HG03460 (cell line): ENCODE measurements around the gene CDKL2.

ENCODE experiments used
- ATAC-seq: cut with Tn5 transposase; IDR thresholded peaks from one replicate; pipeline ENCODE4 v1.9.1; 2021; ENCODE audit not compliant: unreplicated experiment

The CDKL2 gene

DNA sequence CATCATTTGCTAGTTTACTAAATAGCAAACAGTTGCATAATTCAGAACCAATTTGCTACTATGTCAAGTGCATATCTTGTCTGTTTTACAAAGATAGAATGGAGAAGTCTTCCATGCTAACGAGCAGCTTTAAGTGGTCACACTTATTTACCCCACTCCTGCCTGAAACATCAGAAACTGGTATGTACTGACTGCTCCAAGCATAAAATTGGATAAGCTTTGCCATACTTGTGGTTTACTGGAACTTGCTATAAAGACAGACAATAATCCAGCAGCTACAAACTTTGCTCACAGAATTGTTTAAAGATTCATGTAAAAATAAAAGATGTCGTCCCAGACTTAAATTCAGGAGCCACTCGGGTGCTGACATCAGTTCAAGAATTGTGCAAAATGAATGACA lies 13.3 kb upstream of the CDKL2 start:
- ATAC-seq: no peak

DNA sequence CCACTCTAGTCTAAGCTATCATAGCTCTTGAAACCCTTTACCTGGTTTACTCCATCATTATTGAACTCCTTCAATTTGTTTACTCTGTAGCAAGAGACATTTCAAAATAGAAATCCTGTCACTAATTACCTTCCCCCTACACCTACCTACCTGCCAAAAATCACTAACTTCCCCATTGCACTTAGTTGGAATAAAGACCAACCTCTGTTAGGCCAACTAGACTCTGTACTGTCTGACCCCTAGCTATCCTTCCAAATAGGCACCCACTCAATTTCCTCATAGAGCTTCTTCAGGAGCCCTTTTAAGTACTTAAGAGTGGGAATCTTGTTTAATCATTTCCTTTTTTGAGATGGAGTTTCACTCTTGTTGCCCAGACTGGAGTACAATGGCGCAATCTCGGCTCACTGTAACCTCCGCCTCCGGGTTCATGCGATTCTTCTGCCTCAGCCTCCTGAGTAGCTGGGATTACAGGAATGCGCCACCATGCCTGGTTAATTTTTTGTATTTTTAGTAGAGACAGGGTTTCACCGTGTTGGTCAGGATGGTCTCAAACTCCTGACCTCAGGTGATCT lies 8.9 kb upstream of the CDKL2 start:
- ATAC-seq: no peak

GRCh38 chr4:75637827-75638226 lies 7.5 kb upstream of the CDKL2 start:
- ATAC-seq: no peak

DNA sequence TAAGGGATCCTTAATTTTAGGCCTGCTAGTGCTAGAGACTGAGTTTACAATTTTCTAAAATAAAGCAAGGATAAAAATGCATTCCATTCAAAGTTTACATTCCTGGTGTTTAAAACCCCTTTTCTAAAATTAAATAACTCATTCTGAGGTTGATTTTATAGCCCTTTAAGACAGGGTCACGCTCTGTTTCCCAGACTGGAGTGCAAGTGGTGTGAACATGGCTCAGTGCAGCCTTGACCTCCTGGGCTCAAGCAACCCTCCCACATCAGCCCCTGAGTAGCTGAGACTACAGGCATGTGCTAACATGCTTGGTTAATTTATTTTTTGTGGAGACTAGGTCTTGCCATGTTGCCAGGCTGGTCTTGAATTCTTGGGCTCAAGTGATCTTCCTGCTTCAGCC lies 6.8 kb upstream of the CDKL2 start:
- no peak for ATAC-seq

- no peak for ATAC-seq
These were observed 4.6 kb upstream of the CDKL2 start for GRCh38 chr4:75634951-75635350.

DNA sequence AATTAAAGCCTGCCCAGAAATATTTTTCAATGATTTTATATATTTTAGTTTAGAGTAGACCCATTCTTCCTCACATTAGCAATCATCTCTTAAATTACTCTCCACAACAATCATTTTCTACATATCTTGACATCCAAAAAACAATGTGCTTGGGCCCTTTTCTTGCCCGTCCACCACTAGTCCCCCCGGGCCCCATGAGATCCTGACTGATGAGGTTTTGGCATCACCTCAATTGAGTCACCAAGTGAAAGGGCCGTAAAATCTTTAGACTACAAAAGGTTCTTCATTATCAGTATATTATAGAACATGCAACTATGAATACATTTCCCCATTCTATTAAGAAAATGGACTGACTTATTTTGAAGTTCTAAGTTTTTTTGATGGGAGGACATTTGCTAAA lies 4.0 kb upstream of the CDKL2 start:
- no peak for ATAC-seq

- no peak for ATAC-seq
These were observed 3.5 kb upstream of the CDKL2 start for GRCh38 chr4:75633846-75634245.

GRCh38 chr4:75630937-75631329 lies 605 bp upstream of the CDKL2 start:
- no peak for ATAC-seq

DNA sequence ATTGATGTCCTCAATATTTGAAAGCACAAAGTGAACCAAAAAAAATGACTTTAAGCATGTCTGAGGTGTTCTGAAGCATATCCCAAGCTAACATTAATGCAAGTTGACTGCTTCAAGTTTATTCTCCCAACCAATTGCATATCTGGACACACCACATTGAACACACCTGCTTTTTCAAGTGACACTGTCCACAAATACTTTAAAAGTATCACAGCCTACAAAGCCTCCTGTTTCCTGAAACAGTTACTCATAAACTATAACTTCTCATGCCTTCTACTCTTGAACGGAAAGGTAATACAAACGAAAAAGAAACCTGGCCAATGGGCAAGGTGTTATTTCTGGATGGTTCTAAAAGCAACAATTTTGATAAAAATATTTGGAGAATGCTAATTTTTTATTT lies 1.1 kb downstream of the CDKL2 start:
- no peak for ATAC-seq

GRCh38 chr4:75623026-75623425 lies 7.3 kb downstream of the CDKL2 start:
- no peak for ATAC-seq

- ATAC-seq: no peak
These were observed 8.6 kb downstream of the CDKL2 start for GRCh38 chr4:75621715-75622114.

DNA sequence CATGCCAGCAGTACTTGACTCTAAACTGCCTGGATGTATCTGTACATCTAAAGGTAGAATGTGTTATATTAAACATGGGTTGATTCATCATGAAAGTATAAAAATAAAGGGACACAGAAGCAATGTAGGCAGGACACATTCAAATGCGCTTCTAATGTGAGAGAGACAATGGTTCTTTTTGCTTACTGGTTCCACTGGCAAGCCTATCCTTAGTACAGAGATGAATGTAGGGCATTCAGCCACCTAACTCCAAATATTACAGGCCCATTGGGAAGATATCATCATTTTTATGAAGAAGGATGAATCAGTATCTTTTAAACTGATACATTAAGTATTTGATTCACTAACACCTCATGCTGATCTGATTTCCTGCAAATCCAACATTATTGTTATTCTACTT lies 18.0 kb downstream of the CDKL2 start:
- ATAC-seq: no peak

- no peak for ATAC-seq
These were observed 24.4 kb downstream of the CDKL2 start for GRCh38 chr4:75605928-75606327.

- ATAC-seq: no peak
These were observed 30.7 kb downstream of the CDKL2 start for GRCh38 chr4:75599647-75600046.

GRCh38 chr4:75598390-75598789 lies 31.9 kb downstream of the CDKL2 start:
- no peak for ATAC-seq

- ATAC-seq: no peak
These were observed 34.3 kb downstream of the CDKL2 start for GRCh38 chr4:75596061-75596460.

- no peak for ATAC-seq
These were observed 36.9 kb downstream of the CDKL2 start for GRCh38 chr4:75593393-75593792.

DNA sequence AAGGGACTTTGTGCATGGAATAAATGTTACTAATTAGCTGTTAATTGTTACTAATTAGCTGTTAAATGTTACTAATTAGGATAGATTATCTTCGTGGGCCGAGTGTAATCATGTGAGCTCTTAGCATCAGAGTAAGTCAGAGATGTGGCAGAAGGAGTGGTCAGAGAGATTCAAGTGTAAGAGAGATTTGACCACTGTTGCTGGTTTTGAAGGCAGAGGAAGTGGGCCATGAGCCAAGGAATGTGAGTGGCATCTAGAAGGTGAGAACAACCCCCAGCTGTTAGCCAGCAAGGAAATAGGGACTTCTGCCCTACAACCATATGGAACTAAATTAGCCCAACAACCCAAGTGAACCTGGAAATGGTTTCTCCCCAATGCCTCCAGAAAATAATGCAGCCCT lies 46.3 kb downstream of the CDKL2 start:
- no peak for ATAC-seq

DNA sequence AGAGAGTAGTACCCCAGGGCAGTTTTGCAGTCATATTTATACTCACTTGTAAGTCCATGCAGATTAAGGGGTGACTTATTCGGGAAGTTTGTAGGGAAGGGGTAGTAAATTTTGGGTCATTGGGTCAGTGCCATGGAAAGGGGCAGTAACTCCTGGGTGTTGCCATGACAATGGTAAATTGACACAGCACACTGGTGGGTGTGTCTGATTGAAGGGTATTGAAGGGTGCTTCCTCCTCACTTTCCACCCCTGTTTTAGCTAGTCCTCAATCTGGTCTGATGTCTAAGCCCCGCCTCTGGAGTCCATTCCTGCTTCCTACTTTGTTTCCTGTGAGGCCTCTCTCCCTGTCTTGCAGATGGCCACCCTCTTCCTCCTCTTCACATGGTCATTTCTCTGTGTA lies 62.6 kb downstream of the CDKL2 start:
- ATAC-seq: no peak

DNA sequence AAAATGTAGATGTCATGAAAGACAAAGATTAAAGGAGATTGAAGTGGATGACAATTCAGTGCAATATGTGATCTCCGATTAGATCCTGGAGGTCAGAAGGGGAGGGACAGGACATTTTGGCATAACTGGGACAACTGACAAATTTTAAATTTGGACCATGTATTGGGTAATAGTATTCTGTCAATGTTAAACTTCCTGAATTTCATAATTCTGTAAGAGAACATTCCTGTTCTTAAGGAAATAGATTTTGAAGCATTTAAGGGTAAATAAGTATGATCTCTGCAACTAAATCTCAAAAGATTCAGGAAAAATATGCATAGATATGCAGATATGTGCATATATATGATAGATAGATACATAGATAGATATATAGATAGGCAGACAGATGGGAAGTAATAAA lies 63.4 kb downstream of the CDKL2 start:
- no peak for ATAC-seq

DNA sequence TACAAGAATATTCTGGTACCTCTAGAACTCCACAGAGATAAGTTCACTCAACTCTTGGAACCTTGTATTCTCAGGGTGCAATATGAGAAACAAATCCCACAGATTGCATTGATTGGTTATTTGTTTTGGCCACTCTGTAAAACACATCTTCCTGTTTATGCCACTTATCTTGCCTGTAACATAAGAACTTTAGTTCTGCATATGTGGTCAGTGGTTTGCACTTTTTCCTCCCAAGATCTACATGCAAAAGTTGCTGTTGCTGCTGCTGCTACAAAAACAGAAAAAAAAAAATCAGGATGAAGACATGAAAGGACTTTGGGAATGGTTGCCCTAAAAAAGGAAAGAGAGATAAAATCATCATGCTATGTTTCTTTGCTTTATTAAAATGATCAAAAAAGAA lies 64.8 kb downstream of the CDKL2 start:
- ATAC-seq: no peak

DNA sequence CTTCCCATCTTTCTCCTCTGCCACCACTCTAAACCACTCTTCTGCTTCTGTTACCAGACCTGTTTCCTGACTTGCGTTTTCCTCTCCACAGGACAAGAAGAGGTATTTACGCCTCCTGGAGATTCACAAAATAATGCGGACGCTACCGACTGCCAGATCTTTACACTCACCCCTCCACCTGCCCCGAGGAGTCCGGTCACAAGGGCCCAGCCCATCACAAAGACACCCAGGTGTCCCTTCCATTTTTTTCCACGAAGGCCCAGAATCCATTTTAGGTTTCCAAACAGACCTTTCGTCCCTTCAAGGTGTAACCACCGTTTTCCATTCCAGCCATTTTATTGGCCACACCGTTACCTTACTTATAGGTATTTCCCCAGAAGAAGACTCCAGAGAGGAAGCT lies 66.3 kb downstream of the CDKL2 start:
- ATAC-seq: no peak

GRCh38 chr4:75561789-75562188 lies 68.5 kb downstream of the CDKL2 start:
- no peak for ATAC-seq

GRCh38 chr4:75557696-75558095 lies 72.6 kb downstream of the CDKL2 start:
- no peak for ATAC-seq
